GM20000 (cell line): ENCODE measurements around the gene DDX3X.
"Not testable (repeated sequence)": the region's sequence is repeated elsewhere in the genome, so short reads cannot be mapped to it uniquely, and the experiment has no call there.

Experiments
- DNase-seq: peaks from one replicate; pipeline ENCODE4 v3.0.0; 2012; ENCODE audit warnings: low spot score
- TF ChIP-seq, protein P1 (sequence below): IDR thresholded peaks from 2 replicates; pipeline ENCODE4 v1.5.1; 2012; ENCODE audit warnings: mild to moderate bottlenecking, control low read depth; ENCODE audit errors: extremely low read depth, missing control alignments

The DDX3X gene

DNA sequence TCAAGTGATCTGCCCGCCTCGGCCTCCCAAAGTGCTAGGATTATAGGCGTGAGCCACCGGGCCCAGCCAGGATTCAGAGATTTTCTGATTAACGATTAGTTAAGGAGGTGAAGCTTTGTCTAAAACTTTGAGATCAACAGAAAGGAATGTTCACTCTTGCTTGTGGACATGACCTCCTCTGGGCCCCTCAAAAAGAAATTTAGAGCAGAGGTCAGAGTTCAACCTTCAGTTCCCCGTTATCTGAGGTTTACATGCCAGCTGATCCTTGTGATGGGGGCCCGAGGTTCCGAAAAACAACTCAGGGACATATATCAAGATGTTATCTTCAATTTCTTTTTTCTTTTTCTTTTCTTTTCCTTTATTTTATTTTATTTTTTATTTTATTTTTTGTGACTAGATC lies 54.6 kb downstream of the DDX3X start:
- TF ChIP-seq, protein P1, sequence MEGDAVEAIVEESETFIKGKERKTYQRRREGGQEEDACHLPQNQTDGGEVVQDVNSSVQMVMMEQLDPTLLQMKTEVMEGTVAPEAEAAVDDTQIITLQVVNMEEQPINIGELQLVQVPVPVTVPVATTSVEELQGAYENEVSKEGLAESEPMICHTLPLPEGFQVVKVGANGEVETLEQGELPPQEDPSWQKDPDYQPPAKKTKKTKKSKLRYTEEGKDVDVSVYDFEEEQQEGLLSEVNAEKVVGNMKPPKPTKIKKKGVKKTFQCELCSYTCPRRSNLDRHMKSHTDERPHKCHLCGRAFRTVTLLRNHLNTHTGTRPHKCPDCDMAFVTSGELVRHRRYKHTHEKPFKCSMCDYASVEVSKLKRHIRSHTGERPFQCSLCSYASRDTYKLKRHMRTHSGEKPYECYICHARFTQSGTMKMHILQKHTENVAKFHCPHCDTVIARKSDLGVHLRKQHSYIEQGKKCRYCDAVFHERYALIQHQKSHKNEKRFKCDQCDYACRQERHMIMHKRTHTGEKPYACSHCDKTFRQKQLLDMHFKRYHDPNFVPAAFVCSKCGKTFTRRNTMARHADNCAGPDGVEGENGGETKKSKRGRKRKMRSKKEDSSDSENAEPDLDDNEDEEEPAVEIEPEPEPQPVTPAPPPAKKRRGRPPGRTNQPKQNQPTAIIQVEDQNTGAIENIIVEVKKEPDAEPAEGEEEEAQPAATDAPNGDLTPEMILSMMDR, result no peak
- no peak for DNase-seq

DNA sequence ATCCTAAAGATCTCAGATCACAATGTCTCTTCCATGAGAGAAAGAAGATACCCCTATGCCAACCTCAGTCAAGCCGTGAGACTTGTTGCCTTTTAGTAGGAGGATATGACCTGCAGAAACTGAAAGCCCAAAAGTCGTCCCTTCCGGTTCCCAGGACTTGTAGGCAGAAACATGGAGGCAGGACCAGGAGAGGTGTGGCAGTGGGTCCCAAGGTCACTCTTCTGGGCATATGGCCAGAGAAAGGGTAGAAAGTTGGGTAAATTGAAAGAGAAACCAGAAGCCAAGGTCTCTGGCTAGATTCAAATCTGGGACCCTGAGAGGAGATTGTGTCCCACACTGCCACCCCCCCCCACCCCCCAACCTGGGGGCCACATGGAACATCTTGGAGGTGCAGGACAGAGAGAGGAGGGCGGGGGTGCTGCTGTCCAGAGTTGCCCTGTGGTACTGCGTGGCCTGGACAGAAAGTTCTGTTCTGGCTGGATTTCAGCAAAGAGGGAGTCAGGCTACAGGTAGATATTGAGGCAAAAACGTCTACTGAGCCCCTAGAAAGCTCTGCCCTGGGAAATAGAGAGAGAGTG lies 55.4 kb downstream of the DDX3X start:
- TF ChIP-seq, protein P1, result no peak
- no peak for DNase-seq

DNA sequence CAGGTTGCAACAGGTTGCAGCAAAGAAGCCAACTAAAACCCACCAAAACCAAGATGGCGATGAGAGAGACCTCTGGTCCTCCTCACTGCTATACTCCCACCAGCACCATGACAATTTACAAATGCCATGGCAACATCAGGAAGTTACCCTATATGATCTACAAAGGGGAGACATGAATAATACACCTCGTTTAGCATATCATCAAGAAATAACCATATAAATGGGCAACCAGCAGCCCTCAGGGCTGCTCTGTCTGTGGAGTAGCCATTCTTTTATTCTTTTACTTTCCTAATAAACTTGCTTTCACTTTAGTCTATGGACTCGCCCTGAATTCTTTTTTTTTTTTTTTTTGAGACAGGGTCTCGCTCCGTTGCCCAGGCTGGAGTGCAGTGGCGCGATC lies 56.6 kb downstream of the DDX3X start:
- not testable (repeated sequence) for DNase-seq

DNA sequence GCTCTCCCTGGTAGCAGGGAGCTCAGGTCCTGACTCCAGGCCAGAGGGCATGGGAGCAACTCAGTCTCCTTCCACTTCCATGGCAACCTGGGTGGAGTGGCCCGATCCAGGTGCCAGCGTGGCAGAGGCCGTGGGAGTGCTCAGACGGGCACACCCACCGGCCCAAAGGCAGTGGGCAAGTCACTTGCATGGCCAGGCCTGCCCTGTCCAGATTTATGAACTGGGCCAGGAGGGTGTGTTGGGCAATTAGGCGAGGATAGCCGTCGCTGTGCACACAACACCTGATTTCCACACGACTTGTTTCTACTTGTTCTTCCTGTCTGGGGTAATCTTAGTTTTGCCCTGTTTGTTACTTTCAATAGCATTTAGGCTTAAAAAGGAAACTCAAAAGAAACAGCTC lies 57.6 kb downstream of the DDX3X start:
- TF ChIP-seq, protein P1, result no peak
- no peak for DNase-seq

DNA sequence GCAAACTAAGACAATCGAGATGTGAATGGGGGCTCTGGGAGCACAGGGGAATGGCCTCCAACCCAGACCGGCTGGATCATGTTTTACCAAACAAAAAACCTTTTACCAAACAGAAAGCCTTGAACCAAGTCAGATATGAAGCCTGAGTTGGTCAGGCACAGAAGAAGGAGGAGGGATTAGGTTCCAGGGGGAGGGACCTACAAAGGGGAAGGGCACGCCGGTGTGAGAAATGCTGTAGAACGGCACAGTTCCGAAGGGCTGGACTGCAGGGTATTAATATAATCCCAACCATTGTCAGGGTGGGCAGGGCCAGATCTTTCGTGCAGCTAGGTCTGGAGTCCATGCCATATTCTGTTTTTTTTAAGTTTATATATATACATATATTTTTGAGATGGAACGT lies 60.3 kb downstream of the DDX3X start:
- TF ChIP-seq, protein P1, result no peak
- DNase-seq, result no peak

DNA sequence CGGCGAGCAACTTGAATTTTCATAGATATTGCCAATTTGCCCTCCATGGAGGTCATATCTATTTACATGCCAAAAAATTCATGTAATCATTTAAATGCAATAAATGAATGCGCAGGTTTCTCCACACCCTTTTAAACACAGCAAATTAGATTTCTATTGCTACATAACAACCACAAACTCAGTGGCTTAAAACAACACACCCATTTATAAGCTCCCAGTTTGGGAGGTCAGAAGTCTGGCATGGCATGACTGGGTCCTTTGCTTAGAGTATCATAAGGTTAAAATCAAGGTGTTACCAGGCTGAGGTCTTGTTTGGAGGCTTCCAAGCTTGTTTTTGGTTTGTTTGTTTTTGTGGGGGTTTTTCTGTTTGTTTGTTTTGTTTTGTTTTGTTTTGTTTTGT lies 63.3 kb downstream of the DDX3X start:
- TF ChIP-seq, protein P1, result no peak
- no peak for DNase-seq

DNA sequence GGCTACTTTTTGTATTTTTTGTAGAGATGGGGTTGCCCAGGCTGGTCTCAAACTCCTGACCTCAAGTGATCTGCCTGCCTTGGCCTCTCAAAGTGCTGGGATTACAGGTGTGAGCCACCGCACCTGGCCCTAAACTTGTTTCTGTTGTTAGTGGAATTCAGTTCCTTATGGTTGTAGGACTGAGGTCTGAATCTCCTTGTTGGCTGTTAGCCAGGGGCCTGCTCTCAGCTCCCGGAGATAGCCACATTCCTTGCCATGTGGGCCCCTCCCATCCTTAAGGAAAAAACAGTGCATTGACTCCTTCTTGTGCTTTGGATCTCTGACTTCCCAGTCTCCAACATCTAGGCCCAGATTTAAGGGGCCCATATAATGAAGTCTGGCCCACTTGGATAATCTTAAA lies 63.8 kb downstream of the DDX3X start:
- DNase-seq, result no peak
- TF ChIP-seq, protein P1, result no peak

DNA sequence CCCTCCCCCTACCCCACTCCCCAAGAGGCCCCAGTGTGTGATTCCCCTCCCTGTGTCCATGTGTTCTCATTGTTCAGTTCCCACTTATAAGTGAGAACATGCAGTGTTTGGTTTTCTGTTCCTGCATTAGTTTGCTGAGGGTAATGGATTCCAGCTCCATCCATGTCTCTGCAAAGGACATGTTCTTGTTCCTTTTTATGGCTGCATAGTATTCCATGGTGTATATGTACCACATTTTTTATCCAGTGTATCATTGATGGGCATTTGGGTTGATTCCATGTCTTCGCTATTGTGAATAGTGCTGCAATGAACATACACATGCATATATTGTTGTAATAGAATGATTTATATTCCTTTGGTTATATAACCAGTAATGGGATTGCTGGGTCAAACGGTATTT lies 68.6 kb downstream of the DDX3X start:
- DNase-seq, result not testable (repeated sequence)
